Loucy (cell line): ENCODE measurements around the gene N4BP3.

Experiments
- H2AFZ ChIP-seq: fragments of 200-600 bp; sonication (generic); 2 replicates; pipeline ENCODE4 v1.6.0; 2016; ENCODE audit warnings: antibody characterized with exemption, mild to moderate bottlenecking, low read length, moderate library complexity
- H3F3A ChIP-seq: fragments of 200-600 bp; 2 replicates; pipeline ENCODE4 v1.6.0; 2016; ENCODE audit warnings: antibody characterized with exemption, low read depth, mild to moderate bottlenecking
- H3K27me3 ChIP-seq: fragments of 200-600 bp; sonication (generic); 2 replicates; pipeline ENCODE4 v1.6.1; 2014; ENCODE audit warnings: low read length, mild to moderate bottlenecking; ENCODE audit not compliant: insufficient read depth, poor library complexity, severe bottlenecking
- H3K36me3 ChIP-seq: fragments of 200-600 bp; sonication (generic); 2 replicates; pipeline ENCODE4 v1.6.1; 2016; ENCODE audit warnings: low read length; ENCODE audit not compliant: insufficient read depth
- H3K4me1 ChIP-seq: fragments of 200-600 bp; sonication (generic); 2 replicates; pipeline ENCODE4 v1.5.1; 2014; ENCODE audit warnings: low read length, mild to moderate bottlenecking; ENCODE audit not compliant: insufficient read depth, poor library complexity, severe bottlenecking
- H3K4me2 ChIP-seq: fragments of 200-600 bp; sonication (generic); 2 replicates; pipeline ENCODE4 v1.6.0; 2014; ENCODE audit warnings: antibody characterized with exemption, low read length, low read depth, mild to moderate bottlenecking; ENCODE audit not compliant: poor library complexity, severe bottlenecking
- H3K4me3 ChIP-seq: fragments of 200-600 bp; sonication (generic); 2 replicates; pipeline ENCODE4 v1.5.1; 2014; ENCODE audit warnings: low read length, mild to moderate bottlenecking, mixed read lengths; ENCODE audit not compliant: poor library complexity, severe bottlenecking
- H3K79me2 ChIP-seq: fragments of 200-600 bp; sonication (generic); 2 replicates; pipeline ENCODE4 v1.6.1; 2014; ENCODE audit warnings: low read length; ENCODE audit not compliant: insufficient read depth
- H3K9ac ChIP-seq: fragments of 200-600 bp; sonication (generic); 2 replicates; pipeline ENCODE4 v1.6.0; 2014; ENCODE audit warnings: mild to moderate bottlenecking, low read depth, low read length, moderate library complexity; ENCODE audit not compliant: poor library complexity, severe bottlenecking
- H3K9me2 ChIP-seq: fragments of 200-600 bp; sonication (generic); replicated peaks from 2 replicates; pipeline ENCODE4 v1.6.1; 2016; ENCODE audit warnings: low read depth, low read length, mixed read lengths
- H3K9me3 ChIP-seq: fragments of 200-600 bp; sonication (generic); 2 replicates; pipeline ENCODE4 v1.6.1; 2014; ENCODE audit warnings: mild to moderate bottlenecking, antibody characterized with exemption, low read length, low read depth; ENCODE audit not compliant: insufficient read depth
- H4K20me1 ChIP-seq: fragments of 200-600 bp; sonication (generic); 2 replicates; pipeline ENCODE4 v1.6.0; 2014; ENCODE audit warnings: antibody characterized with exemption, low read length, mild to moderate bottlenecking; ENCODE audit not compliant: insufficient read depth, poor library complexity, severe bottlenecking
- CTCF ChIP-seq: fragments of 200-600 bp; sonication (generic); conservative IDR thresholded peaks from 2 replicates; pipeline ENCODE4 v1.5.1; 2014; ENCODE audit warnings: mild to moderate bottlenecking, antibody characterized with exemption, low read length
- EZH2phosphoT487 ChIP-seq: fragments of 200-600 bp; IDR thresholded peaks from 2 replicates; pipeline ENCODE4 v1.6.1; 2018; ENCODE audit warnings: antibody characterized with exemption, mild to moderate bottlenecking, moderate library complexity, borderline replicate concordance

The N4BP3 gene

DNA sequence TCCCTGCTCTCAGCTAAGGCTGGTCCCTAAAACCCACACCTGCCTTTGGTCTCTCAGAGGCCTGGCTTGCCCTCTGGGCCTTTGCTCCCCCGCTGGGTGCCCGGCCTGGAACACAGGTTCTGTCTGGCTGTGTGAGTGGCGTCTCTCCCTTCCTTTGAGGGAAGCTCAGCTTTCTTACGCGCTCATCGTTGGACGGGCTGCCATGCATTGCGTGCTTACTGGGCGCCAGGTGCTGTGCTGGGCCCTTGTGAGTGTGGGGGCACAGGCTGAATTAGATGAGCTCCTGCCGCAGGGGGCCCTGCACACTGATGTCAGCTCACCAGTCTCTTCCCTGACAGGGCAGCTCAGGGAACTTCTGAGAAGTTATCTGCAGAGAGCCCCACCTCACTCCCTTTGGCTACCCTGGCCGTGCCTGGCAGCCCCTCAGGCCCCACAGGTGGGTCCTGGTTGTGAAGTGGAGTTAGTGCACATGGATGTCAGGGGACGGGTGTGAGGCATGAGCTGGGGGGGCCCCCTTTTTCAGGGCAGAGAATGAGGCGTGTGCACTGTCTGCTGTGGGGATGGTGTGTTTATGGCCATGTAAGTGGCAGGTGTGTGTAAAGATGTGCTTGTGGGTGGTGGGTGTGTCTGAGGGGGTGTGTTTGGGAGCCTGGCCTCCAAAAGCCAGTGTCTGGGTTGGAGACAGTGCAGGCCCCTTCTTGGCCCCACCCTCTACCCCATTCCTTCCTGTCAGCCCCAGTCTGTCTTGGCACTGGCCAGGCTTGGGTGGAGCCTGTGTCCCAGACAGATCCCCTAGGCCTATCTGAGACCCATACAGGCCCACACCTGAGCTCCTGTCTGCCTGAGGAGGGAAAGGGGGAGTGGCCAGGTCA is 10.0 kb downstream of the N4BP3 start:
- no peak for TF ChIP-seq EZH2phosphoT487
- no peak for TF ChIP-seq CTCF
- H3K27me3 ChIP-seq, result no peaks in the 10 kb centered on the region
- no peaks in the 10 kb centered on the region for H3F3A ChIP-seq
- H3K36me3 ChIP-seq, result peaks cover 6% of the 10 kb centered on the region; the same call in 1 of the 2 replicates
- H3K4me2 ChIP-seq, result no peak overlapping the region
- H3K4me1 ChIP-seq, result peaks cover 16% of the 10 kb centered on the region
- H3K9ac ChIP-seq, result no peak overlapping the region
- peaks cover 18% of the 10 kb centered on the region; the same call in 1 of the 2 replicates for H3K79me2 ChIP-seq
- H3K9me3 ChIP-seq, result no peaks in the 10 kb centered on the region
- H3K9me2 ChIP-seq, result no peaks in the 10 kb centered on the region
- H4K20me1 ChIP-seq, result no peaks in the 10 kb centered on the region
- H2AFZ ChIP-seq, result no peak overlapping the region
- H3K4me3 ChIP-seq, result no peak overlapping the region

GRCh38 chr5:178123966-178124925 is 10.9 kb downstream of the N4BP3 start:
- H3K9ac ChIP-seq, result no peak overlapping the region
- no peaks in the 10 kb centered on the region for H4K20me1 ChIP-seq
- no peaks in the 10 kb centered on the region for H3K27me3 ChIP-seq
- H3K79me2 ChIP-seq, result peaks cover 10% of the 10 kb centered on the region; the same call in 1 of the 2 replicates
- H3K4me3 ChIP-seq, result no peak overlapping the region
- TF ChIP-seq EZH2phosphoT487 (no peak), CTCF (no peak)
- H3F3A ChIP-seq, result no peaks in the 10 kb centered on the region
- H2AFZ ChIP-seq, result no peak overlapping the region
- no peak overlapping the region for H3K4me2 ChIP-seq
- H3K9me2 ChIP-seq, result no peaks in the 10 kb centered on the region
- H3K4me1 ChIP-seq, result peaks cover 16% of the 10 kb centered on the region
- H3K36me3 ChIP-seq, result peaks cover 6% of the 10 kb centered on the region; the same call in 1 of the 2 replicates
- H3K9me3 ChIP-seq, result no peaks in the 10 kb centered on the region

- H3K27me3 ChIP-seq, result no peaks in the 10 kb centered on the region
- H3K9me2 ChIP-seq, result no peaks in the 10 kb centered on the region
- no peaks in the 10 kb centered on the region for H3K9me3 ChIP-seq
- no peak for TF ChIP-seq EZH2phosphoT487
- no peak for TF ChIP-seq CTCF
- peaks cover 6% of the 10 kb centered on the region; the same call in 1 of the 2 replicates for H3K36me3 ChIP-seq
- H3F3A ChIP-seq, result no peaks in the 10 kb centered on the region
- H3K4me3 ChIP-seq, result no peak overlapping the region
- peaks cover 15% of the 10 kb centered on the region for H3K4me1 ChIP-seq
- H3K9ac ChIP-seq, result no peak overlapping the region
- H3K4me2 ChIP-seq, result no peak overlapping the region
- H3K79me2 ChIP-seq, result no peaks in the 10 kb centered on the region; the same call in 1 of the 2 replicates
- no peak overlapping the region for H2AFZ ChIP-seq
- no peaks in the 10 kb centered on the region for H4K20me1 ChIP-seq
Observed at GRCh38 chr5:178125253-178125906, 12.0 kb downstream of the N4BP3 start.
